K562 (cell line): ENCODE data around the gene JAG2. TPM values are rescaled to one million over a fixed set of nuclear protein-coding genes. Genes with fewer than 3 reads are reported as not detected.

Experiments used
- ATAC-seq: fragments of 200-7000 bp; cut with Tn5 transposase; 3 replicates; pipeline ENCODE4 v1.9.1; 2020; ENCODE audit warnings: moderate library complexity
- BruUV-seq: library from RNA; stranded (reverse); fragments of 400-500 nt; replicated peaks from 2 replicates; lab custom pipeline; 2021; lab: Mats Ljungman, UMichigan
- CTCF ChIA-PET: fragments of 300-600 bp; formaldehyde crosslinking; extraction: SDS; loops from one replicate; lab custom pipeline; 2021; ENCODE audit warnings: low intra/inter-chr PET ratio; lab: Yijun Ruan, JAX
- POLR2A ChIA-PET: fragments of 300-600, 350-650 bp; sonication (Branson Sonifier 250); formaldehyde crosslinking; extraction: SDS; loops from one replicate; lab custom pipeline; 2021; ENCODE audit warnings: antibody characterized with exemption, inconsistent platforms; lab: Yijun Ruan, JAX
- DNase-seq, 4 experiments: peaks; one replicate each; pipeline versions ENCODE4 v3.0.0 to v3.0.0-alpha.2; 2011 to 2018; ENCODE audit warnings: low spot score in 3 of 4, mixed read lengths in 3 of 4; ENCODE audit errors: extremely low read depth in 1 of 4
- FAIRE-seq: peaks from 2 replicates; lab custom pipeline; 2011; peaks lifted over from hg19 to GRCh38; lab: Jason Lieb, UNC
- H2AFZ ChIP-seq: 2 replicates; pipeline ENCODE4 v1.6.0; 2011; ENCODE audit warnings: low read depth, low read length, control low read depth, inconsistent platforms
- H3K27ac ChIP-seq: fragments of 200-600 bp; 3 replicates; pipeline ENCODE4 v1.8.0; 2011; ENCODE audit warnings: low read depth, mild to moderate bottlenecking, control low read depth, inconsistent platforms, low read length, moderate library complexity, mixed read lengths; ENCODE audit errors: extremely low read depth
- H3K27me3 ChIP-seq, 2 experiments: fragments of 300-600 bp in 1 of 2; 2 replicates in 1 of 2; 3 replicates in 1 of 2; pipeline versions ENCODE4 v1.6.0 to v1.8.0; 2011; ENCODE audit warnings: inconsistent platforms in 2 of 2, low read length in 2 of 2, mild to moderate bottlenecking in 1 of 2, mixed read lengths in 1 of 2, moderate library complexity in 1 of 2; ENCODE audit not compliant: control insufficient read depth in 2 of 2, insufficient read depth in 2 of 2
- H3K36me3 ChIP-seq: fragments of 300-600 bp; 3 replicates; pipeline ENCODE4 v1.8.0; 2011; ENCODE audit warnings: mild to moderate bottlenecking, low read length, inconsistent platforms; ENCODE audit not compliant: control insufficient read depth, insufficient read depth
- H3K4me1 ChIP-seq, 2 experiments: fragments of 200-600 bp in 1 of 2; replicated peaks in 1 of 2; 2 replicates in 1 of 2; 3 replicates in 1 of 2; pipeline versions ENCODE4 v1.5.1 to v1.8.0; 2011; ENCODE audit warnings: inconsistent platforms in 2 of 2, low read length in 2 of 2, mild to moderate bottlenecking in 1 of 2, mixed read lengths in 1 of 2, moderate library complexity in 1 of 2; ENCODE audit not compliant: control insufficient read depth in 2 of 2, insufficient read depth in 2 of 2
- H3K4me2 ChIP-seq: 2 replicates; pipeline ENCODE4 v1.6.1; 2011; ENCODE audit warnings: low read length, control low read depth, inconsistent platforms, mixed read lengths; ENCODE audit not compliant: insufficient read depth
- H3K4me3 ChIP-seq: fragments of 200-600 bp; sonication (generic), shearing (Covaris generic); 2 replicates; pipeline ENCODE4 v1.5.1; 2016; ENCODE audit warnings: control low read depth, inconsistent platforms
- H3K79me2 ChIP-seq: fragments of 200-600 bp; 3 replicates; pipeline ENCODE4 v1.8.0; 2011; ENCODE audit warnings: low read length, inconsistent platforms; ENCODE audit not compliant: control insufficient read depth, insufficient read depth
- H3K9ac ChIP-seq, 2 experiments: 2 replicates each; pipeline versions ENCODE4 v1.6.0 to v1.6.1; 2011; ENCODE audit warnings: low read depth in 2 of 2, low read length in 2 of 2, control low read depth in 1 of 2, inconsistent platforms in 1 of 2, mild to moderate bottlenecking in 1 of 2, mixed read lengths in 1 of 2; ENCODE audit not compliant: insufficient read depth in 1 of 2
- H3K9me1 ChIP-seq: one replicate; pipeline ENCODE4 v1.6.0; 2011; ENCODE audit warnings: inconsistent platforms, mild to moderate bottlenecking, low read length, moderate library complexity; ENCODE audit not compliant: control insufficient read depth, insufficient read depth
- H3K9me3 ChIP-seq: replicated peaks from 2 replicates; pipeline ENCODE4 v1.5.1; 2011; ENCODE audit warnings: low read depth, low read length, inconsistent platforms; ENCODE audit not compliant: control insufficient read depth, insufficient read depth
- H4K20me1 ChIP-seq: replicated peaks from 2 replicates; pipeline ENCODE4 v1.6.1; 2011; ENCODE audit warnings: low read length, inconsistent platforms, mixed read lengths; ENCODE audit not compliant: control insufficient read depth, insufficient read depth
- ARID1B ChIP-seq: fragments of 450-650 bp; IDR thresholded peaks from 2 replicates; pipeline ENCODE4 v1.6.1; 2016; ENCODE audit warnings: antibody characterized with exemption, mild to moderate bottlenecking, inconsistent platforms
- CBFA2T3 ChIP-seq: fragments of 450-650 bp; IDR thresholded peaks from 2 replicates; pipeline ENCODE4 v1.6.1; 2017
- CTCF ChIP-seq, 3 experiments: IDR thresholded peaks in 2 of 3; conservative IDR thresholded peaks in 1 of 3; 2 replicates each; pipeline ENCODE4 v1.5.1; 2011 to 2012; ENCODE audit warnings: low read length in 3 of 3, mild to moderate bottlenecking in 3 of 3, control low read depth in 2 of 3, improper control_type of control experiment in 1 of 3, inconsistent platforms in 1 of 3, low read depth in 1 of 3, mixed read lengths in 1 of 3, moderate library complexity in 1 of 3; ENCODE audit not compliant: insufficient read depth in 2 of 3
- EGR1 ChIP-seq: fragments of 450-650 bp; conservative IDR thresholded peaks from 2 replicates; pipeline ENCODE4 v1.6.1; 2017; ENCODE audit warnings: mild to moderate bottlenecking
- HMGN3 ChIP-seq: IDR thresholded peaks from 2 replicates; pipeline ENCODE4 v1.6.1; 2011; ENCODE audit warnings: borderline replicate concordance, low read depth, mild to moderate bottlenecking, mixed read lengths, low read length; ENCODE audit not compliant: insufficient read length; ENCODE audit errors: extremely low read depth
- JUN ChIP-seq, 2 experiments: sonication (generic) in 1 of 2; formaldehyde crosslinking in 1 of 2; IDR thresholded peaks; 2 replicates each; pipeline versions ENCODE4 v1.6.1 to v1.8.0; 2012 to 2022; ENCODE audit warnings: borderline replicate concordance in 2 of 2, mild to moderate bottlenecking in 2 of 2, improper control_type of control experiment in 1 of 2, low read depth in 1 of 2, low read length in 1 of 2, missing genetic modification reagents in 1 of 2
- KLF6 ChIP-seq: fragments of 250-450 bp; sonication (Bioruptor Pico); IDR thresholded peaks from 2 replicates; pipeline ENCODE4 v1.4.0; 2020; ENCODE audit warnings: mild to moderate bottlenecking, moderate library complexity, borderline replicate concordance
- NFIC ChIP-seq: fragments of 450-650 bp; IDR thresholded peaks from 2 replicates; pipeline ENCODE4 v1.6.1; 2017; ENCODE audit warnings: mild to moderate bottlenecking, inconsistent platforms
- NRF1 ChIP-seq, 2 experiments: fragments of 450-650 bp; IDR thresholded peaks in 1 of 2; conservative IDR thresholded peaks in 1 of 2; 2 replicates each; pipeline ENCODE4 v1.6.1; 2014; ENCODE audit warnings: mild to moderate bottlenecking in 2 of 2
- STAT5A ChIP-seq: IDR thresholded peaks from 2 replicates; pipeline ENCODE4 v1.6.1; 2012; ENCODE audit warnings: low read length, inconsistent platforms, borderline replicate concordance
- TAF15 ChIP-seq: fragments of 200-400 bp; formaldehyde crosslinking; IDR thresholded peaks from 2 replicates; pipeline ENCODE4 v1.6.1; 2017; ENCODE audit warnings: mild to moderate bottlenecking, low read depth, low read length, moderate library complexity
- ZNF12 ChIP-seq: sonication (generic); formaldehyde crosslinking; IDR thresholded peaks from 2 replicates; pipeline ENCODE4 v1.4.0; 2020; ENCODE audit warnings: mild to moderate bottlenecking, missing genetic modification reagents
- ZNF263 ChIP-seq: sonication (generic); formaldehyde crosslinking; IDR thresholded peaks from 2 replicates; pipeline ENCODE4 v1.8.0; 2022; ENCODE audit warnings: mild to moderate bottlenecking, missing genetic modification reagents, borderline replicate concordance
- ZNF644 ChIP-seq: fragments of 200-800 bp; sonication (Bioruptor generic); IDR thresholded peaks from 2 replicates; pipeline ENCODE4 v1.6.1; 2016; ENCODE audit warnings: low read depth, missing genetic modification characterization, missing compliant biosample characterization
- ZNF696 ChIP-seq: fragments of 250-450 bp; sonication (Bioruptor Pico); conservative IDR thresholded peaks from 2 replicates; pipeline ENCODE4 v1.4.0; 2020; ENCODE audit warnings: mild to moderate bottlenecking, moderate library complexity
- WGBS: fragments of 100-300 bp; shearing (Covaris generic); methylation state at CpG from one replicate; pipeline ENCODE4 v1.1.6; 2016; ENCODE audit warnings: low coverage, mixed read lengths; ENCODE audit not compliant: insufficient coverage; ENCODE audit errors: missing lambda C conversion rate; 5-methylcytosine and 5-hydroxymethylcytosine counted together
- in situ Hi-C: fragments of 300-500 bp; cut with MboI; formaldehyde crosslinking; loops from 4 replicates; pipeline ENCODE4 v1.15.0; 2018; ENCODE audit warnings: inconsistent platforms, mixed read lengths
- intact Hi-C: fragments of 100-400 bp; cut with micrococcal nuclease; formaldehyde crosslinking; loops from 2 replicates; pipeline ENCODE4 v1.14.2; 2022
- polyA plus RNA-seq, 8 experiments: library from polyadenylated mRNA; depleted of rRNA in 4 of 8; stranded (reverse) in 5 of 8; unstranded in 3 of 8; fragments of >200 nt; fragmentation: Nextera tagmentation in 2 of 8; fragmentation: Illumina TruSeq in 1 of 8; extraction: Ambion mirVana in 2 of 8; extraction: Trizol in 1 of 8; gene quantifications; 2 replicates each; pipeline versions ENCODE4 v1.2.1 to v1.2.3, GENCODE V29; 2011 to 2014; ENCODE audit warnings: inconsistent platforms in 1 of 8, missing spikeins in 1 of 8
- total RNA-seq, 7 experiments: library from RNA; depleted of rRNA in 6 of 7; stranded (reverse); fragments of >200 nt in 6 of 7; fragmentation: Illumina TruSeq in 2 of 7; extraction: Trizol in 2 of 7; gene quantifications; 2 replicates each; pipeline versions ENCODE4 v1.2.1 to v1.2.3, GENCODE V29; 2011 to 2021; ENCODE audit warnings: low replicate concordance in 1 of 7

JAG2 gene
- total and polyA plus RNA-seq, 9 of the 15 experiments (the other 6 are each of a cell fraction or from before 2014, with no cell fraction given): 0.25 to 48.4 (median 8.6) TPM

- Histone ChIP-seq H3K4me2 (no peak overlapping the region; the same call in 1 of the 2 replicates), H3K4me3 (no peak overlapping the region), H3K4me1 (peaks cover 0 to 56% of the 10 kb centered on the region in 2 experiments; a peak in 2 of 5 replicates), H3K9ac (no peak overlapping the region), H3K36me3 (no peaks in the 10 kb centered on the region), H3K79me2 (no peaks in the 10 kb centered on the region), H3K27ac (no peak overlapping the region), H3K9me3 (no peaks in the 10 kb centered on the region), H3K9me1 (peaks cover 5% of the 10 kb centered on the region), H4K20me1 (no peaks in the 10 kb centered on the region), H2AFZ (no peak overlapping the region), H3K27me3 (peaks cover 14 to 36% of the 10 kb centered on the region in 2 experiments; a peak in 4 of 5 replicates)
- in situ Hi-C loops: loop anchor here (10.0 kb wide), 2 partner anchors 190 to 260 kb away; no protein-coding TSS in a partner anchor
- POLR2A ChIA-PET: interaction anchor here (0.5 to 1.5 kb wide), 2 partner anchors 10 to 15 kb away, joined by 3 read pairs; no protein-coding TSS in a partner anchor
- DNase-seq (no peak), ATAC-seq (no peak), FAIRE-seq (no peak)
- TF ChIP-seq STAT5A: no peak
- no peak for TF ChIP-seq KLF6 (CRISPR knock-in tag)
- TF ChIP-seq CBFA2T3: no peak
- TF ChIP-seq ZNF644 (tag): no peak
- TF ChIP-seq HMGN3: no peak
- no peak for TF ChIP-seq TAF15
- TF ChIP-seq EGR1: no peak
- no peak for TF ChIP-seq ZNF696 (CRISPR knock-in tag)
- TF ChIP-seq JUN (IDR thresholded peaks at IDR 0.05; ENCODE audit: borderline replicate concordance, low read depth, low read length): no peak
- TF ChIP-seq JUN (CRISPR knock-in tag; IDR thresholded peaks at IDR 0.05; ENCODE audit: borderline replicate concordance): no peak
- peak; percentile 54 for TF ChIP-seq NFIC
- no peak for TF ChIP-seq ARID1B
- 0 out of 4 replicates have a peak, but pooled peaks of 1 of the 2 experiments have one; percentile 1 for TF ChIP-seq NRF1 (conservative IDR thresholded peaks at IDR 0.05 in 1 of 2, IDR thresholded peaks at IDR 0.05 in 1 of 2)
- no peak for TF ChIP-seq CTCF (IDR thresholded peaks at IDR 0.05 in 2 of 3, conservative IDR thresholded peaks at IDR 0.05 in 1 of 3; ENCODE audit: insufficient read depth in 2 of 3, low read depth in 1 of 3, low read length in 3 of 3)
- TF ChIP-seq ZNF263 (CRISPR knock-in tag): 0 out of 2 replicates have a peak, but pooled peaks have one; percentile 48
- no peak for TF ChIP-seq ZNF12 (CRISPR knock-in tag)
- intact Hi-C loops: loop anchor here (5.0 kb wide), 2 partner anchors 88 to 433 kb away; partner anchors contain the start of genes NUDT14 and TMEM121
- no TSS peak for BruUV-seq
- 10% methylated on average over 8 of the region's 14 CpGs for WGBS
- CTCF ChIA-PET: no interaction called here
Measured at GRCh38 chr14:105094193-105094907, 74.2 kb downstream of the JAG2 start.
